GM23248 (cell line): ENCODE measurements around the gene TMEM131L. TPM values are rescaled to one million over a fixed set of nuclear protein-coding genes. Genes with fewer than 3 reads are reported as not detected.
A peak's percentile ranks its signal among the peaks of the same experiment; 100 is the strongest.

Experiments used
- DNase-seq: peaks from one replicate; pipeline ENCODE4 v3.0.0-alpha.2; 2015
- H2AFZ ChIP-seq: fragments of 200-600 bp; sonication (generic); 2 replicates; pipeline ENCODE4 v1.6.1; 2016; ENCODE audit warnings: antibody characterized with exemption
- H3F3A ChIP-seq: fragments of 200-600 bp; sonication (generic); 2 replicates; pipeline ENCODE4 v1.6.1; 2016; ENCODE audit warnings: mild to moderate bottlenecking, antibody characterized with exemption, mixed run types; ENCODE audit not compliant: insufficient read depth
- H3K27ac ChIP-seq: fragments of 200-600 bp; sonication (generic); 2 replicates; pipeline ENCODE4 v1.5.1; 2016; ENCODE audit warnings: mild to moderate bottlenecking
- H3K27me3 ChIP-seq: fragments of 200-600 bp; sonication (generic); replicated peaks from 2 replicates; pipeline ENCODE4 v1.6.1; 2016; ENCODE audit warnings: mild to moderate bottlenecking; ENCODE audit not compliant: insufficient read depth
- H3K36me3 ChIP-seq: fragments of 200-600 bp; sonication (generic); 2 replicates; pipeline ENCODE4 v1.6.1; 2016; ENCODE audit warnings: low read depth, mild to moderate bottlenecking
- H3K4me1 ChIP-seq: fragments of 200-600 bp; sonication (generic); 2 replicates; pipeline ENCODE4 v1.6.1; 2016; ENCODE audit warnings: mild to moderate bottlenecking; ENCODE audit not compliant: insufficient read depth
- H3K4me2 ChIP-seq: fragments of 200-600 bp; sonication (generic); one replicate; pipeline ENCODE4 v1.6.1; 2016; ENCODE audit warnings: mild to moderate bottlenecking; ENCODE audit not compliant: unreplicated experiment
- H3K4me3 ChIP-seq: fragments of 200-600 bp; sonication (generic); 2 replicates; pipeline ENCODE4 v1.5.1; 2016; ENCODE audit warnings: mild to moderate bottlenecking
- H3K79me2 ChIP-seq: fragments of 200-600 bp; sonication (generic); 2 replicates; pipeline ENCODE4 v1.6.1; 2016; ENCODE audit warnings: mild to moderate bottlenecking; ENCODE audit not compliant: insufficient read depth
- H3K9ac ChIP-seq: fragments of 200-600 bp; sonication (generic); 2 replicates; pipeline ENCODE4 v1.6.1; 2016; ENCODE audit warnings: mild to moderate bottlenecking
- H3K9me2 ChIP-seq: fragments of 200-600 bp; sonication (generic); 2 replicates; pipeline ENCODE4 v1.6.1; 2016; ENCODE audit warnings: mixed run types, mild to moderate bottlenecking, moderate library complexity; ENCODE audit not compliant: insufficient read depth
- H3K9me3 ChIP-seq: fragments of 200-600 bp; sonication (generic); one replicate; pipeline ENCODE4 v1.6.1; 2017; ENCODE audit warnings: low read depth
- H4K20me1 ChIP-seq: fragments of 200-600 bp; sonication (generic); 2 replicates; pipeline ENCODE4 v1.6.0; 2016; ENCODE audit not compliant: insufficient read depth
- EZH2 ChIP-seq: fragments of 200-600 bp; sonication (generic); IDR thresholded peaks from 2 replicates; pipeline ENCODE4 v1.6.1; 2018; ENCODE audit warnings: antibody characterized with exemption, mild to moderate bottlenecking; ENCODE audit not compliant: insufficient read depth, poor library complexity, severe bottlenecking
- EZH2phosphoT487 ChIP-seq: fragments of 200-600 bp; sonication (generic); IDR thresholded peaks from 2 replicates; pipeline ENCODE4 v1.6.1; 2018; ENCODE audit warnings: antibody characterized with exemption, moderate library complexity, mild to moderate bottlenecking, low read depth; ENCODE audit not compliant: insufficient read depth
- WGBS, 2 experiments: methylation state at CpG; one replicate each; pipeline ENCODE4 v1.1.6; 2015 to 2017; ENCODE audit warnings: low lambda C conversion rate in 2 of 2, low coverage in 1 of 2; ENCODE audit errors: missing lambda C conversion rate in 2 of 2; 5-methylcytosine and 5-hydroxymethylcytosine counted together
- in situ Hi-C: fragments of 300-500 bp; cut with MboI; formaldehyde crosslinking; loops from 2 replicates; pipeline ENCODE4 v1.15.0; 2020
- polyA plus RNA-seq: library from polyadenylated mRNA; unstranded; fragments of >200 nt; fragmentation: Nextera tagmentation; extraction: Ambion mirVana; gene quantifications from 2 replicates; pipeline ENCODE4 v1.2.1, GENCODE V29; 2016
- total RNA-seq: library from RNA; depleted of rRNA; stranded (reverse); fragments of >200 nt; shearing (Covaris generic); gene quantifications from 2 replicates; pipeline ENCODE4 v1.2.3, GENCODE V29; 2014

The TMEM131L gene
- total and polyA plus RNA-seq, 2 experiments from 2014 or later = 8.7 to 11.1 TPM

DNA sequence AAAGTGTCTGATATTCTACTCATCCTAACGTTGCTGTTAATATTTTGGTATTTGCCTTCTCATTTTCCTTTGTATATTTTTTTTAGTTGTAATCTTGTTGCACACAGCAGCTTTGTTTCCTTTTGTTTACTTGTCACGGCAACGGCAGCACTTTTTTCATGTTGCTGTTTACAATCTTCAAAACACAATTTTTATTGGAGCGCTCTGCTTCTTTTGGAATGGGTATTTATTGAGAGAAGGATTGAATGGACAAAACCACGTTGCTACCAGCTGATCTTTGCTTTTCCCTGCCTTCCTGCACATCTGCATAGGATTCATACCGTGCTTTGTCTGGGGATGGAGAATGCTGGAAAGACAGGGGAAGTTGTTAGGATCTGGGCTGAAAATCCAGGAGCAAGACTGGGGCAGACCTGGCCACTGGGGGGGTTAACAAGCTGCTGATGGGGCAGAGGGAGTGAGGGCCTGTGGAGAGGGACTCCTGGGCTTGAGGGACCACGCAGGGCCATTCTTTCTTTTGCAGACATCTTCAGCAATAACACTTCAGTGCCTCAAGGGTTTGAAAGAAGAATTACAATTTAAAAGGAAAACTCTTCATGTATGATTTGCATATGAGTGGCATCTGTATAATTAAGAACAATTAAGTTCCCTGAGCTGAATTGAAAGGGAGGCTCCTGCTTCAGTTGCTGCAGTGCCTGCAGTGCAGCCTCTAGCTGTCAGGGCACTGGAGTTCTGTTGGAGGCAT is 69.8 kb downstream of the TMEM131L start:
- H3K9ac ChIP-seq = peak overlapping the region; percentile 45; the same call in 1 of the 2 replicates
- H3K4me1 ChIP-seq = peaks cover 26% of the 10 kb centered on the region
- TF ChIP-seq EZH2phosphoT487 (no peak), EZH2 (no peak)
- no peak overlapping the region for H3K27ac ChIP-seq
- no peaks in the 10 kb centered on the region for H4K20me1 ChIP-seq
- in situ Hi-C loops = no loop called here
- peak overlapping the region; percentile 47 for H3K4me2 ChIP-seq
- no peaks in the 10 kb centered on the region for H3K9me2 ChIP-seq
- no peak overlapping the region for H3K4me3 ChIP-seq
- DNase-seq = peak; percentile 45
- whole genome bisulfite sequencing, 2 experiments = 29 to 32% methylated on average over 7 of the region's 7 CpGs
- H3K36me3 ChIP-seq = no peaks in the 10 kb centered on the region
- peaks cover 4% of the 10 kb centered on the region for H3F3A ChIP-seq
- H3K27me3 ChIP-seq = no peaks in the 10 kb centered on the region
- peak overlapping the region; percentile 46; the same call in 1 of the 2 replicates for H2AFZ ChIP-seq
- no peaks in the 10 kb centered on the region for H3K79me2 ChIP-seq
- no peaks in the 10 kb centered on the region for H3K9me3 ChIP-seq

DNA sequence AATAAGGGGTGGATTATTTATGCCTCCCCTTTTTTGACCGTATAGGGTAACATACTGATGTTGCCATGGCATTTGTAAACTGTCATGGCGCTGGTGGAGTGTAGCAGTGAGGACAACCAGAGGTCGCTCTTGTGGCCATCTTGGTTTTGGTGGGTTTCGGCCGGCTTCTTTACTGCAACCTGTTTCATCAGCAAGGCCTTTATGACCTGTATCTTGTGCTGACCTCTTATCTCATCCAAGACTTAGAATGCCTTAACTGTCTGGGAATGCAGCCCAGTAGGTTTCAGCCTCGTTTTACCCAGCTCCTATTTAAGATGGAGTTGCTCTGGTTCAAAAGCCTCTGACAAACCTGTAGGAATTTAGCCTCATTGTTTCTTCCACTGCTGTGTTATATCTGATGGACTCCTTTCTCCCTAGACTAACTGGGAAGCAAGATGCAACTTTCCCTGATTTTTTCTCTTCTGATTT is 71.4 kb downstream of the TMEM131L start:
- H3K79me2 ChIP-seq = no peaks in the 10 kb centered on the region
- TF ChIP-seq EZH2 (no peak), EZH2phosphoT487 (no peak)
- no peaks in the 10 kb centered on the region for H4K20me1 ChIP-seq
- no peaks in the 10 kb centered on the region for H3K27me3 ChIP-seq
- no peak overlapping the region for H3K9ac ChIP-seq
- H3K36me3 ChIP-seq = no peaks in the 10 kb centered on the region
- 90 to 91% methylated on average over 6 of the region's 6 CpGs for WGBS, 2 experiments
- no peak overlapping the region for H3K4me3 ChIP-seq
- no peaks in the 10 kb centered on the region for H3K9me2 ChIP-seq
- DNase-seq = no peak
- no peak overlapping the region for H2AFZ ChIP-seq
- no peak overlapping the region for H3K4me2 ChIP-seq
- H3K9me3 ChIP-seq = no peaks in the 10 kb centered on the region
- in situ Hi-C loops = no loop called here
- H3K4me1 ChIP-seq = peaks cover 36% of the 10 kb centered on the region
- no peak overlapping the region for H3K27ac ChIP-seq
- H3F3A ChIP-seq = peaks cover 15% of the 10 kb centered on the region

DNA sequence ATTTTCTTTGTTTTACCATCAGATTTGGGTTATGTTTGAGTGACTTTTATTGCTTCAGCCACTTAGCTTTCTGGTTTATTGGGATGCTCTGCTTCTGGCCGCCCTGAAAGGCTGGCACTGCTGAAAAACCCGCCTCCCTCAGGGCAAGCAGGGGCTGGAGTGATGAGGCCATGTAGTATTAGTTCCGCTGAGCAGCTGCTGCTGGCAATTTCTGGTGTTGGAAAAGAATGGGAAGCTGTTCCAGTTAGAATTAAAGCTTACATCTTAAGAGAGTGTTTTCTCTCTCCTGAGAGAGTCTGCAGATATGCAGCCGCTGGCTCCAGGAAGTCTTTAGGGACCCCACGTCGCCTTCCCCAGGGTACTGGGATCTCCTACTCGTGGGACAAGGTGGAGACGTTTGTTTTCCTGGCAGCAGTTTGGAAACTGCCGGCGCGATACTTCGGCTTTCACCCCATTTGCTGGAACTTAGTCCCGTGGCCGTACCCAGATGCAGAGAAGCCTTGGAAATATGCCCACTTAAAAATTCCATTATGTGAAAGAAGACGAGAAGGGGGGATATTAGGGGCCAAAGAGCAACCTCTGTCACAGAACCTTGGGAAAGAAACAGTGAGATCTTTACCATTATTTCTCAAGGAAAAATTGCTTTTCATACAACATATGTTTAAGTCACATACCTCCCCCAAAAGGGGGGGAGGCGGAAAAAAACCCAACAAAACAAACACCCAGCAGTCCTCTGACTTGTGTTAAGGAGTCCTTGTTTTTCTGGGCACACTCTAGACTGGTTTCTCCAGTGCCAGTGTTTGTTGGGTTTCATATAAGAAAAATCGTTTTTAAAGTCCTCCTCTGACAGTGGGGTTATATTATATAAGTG is 72.6 kb downstream of the TMEM131L start:
- peaks cover 15% of the 10 kb centered on the region for H3F3A ChIP-seq
- in situ Hi-C loops = no loop called here
- H2AFZ ChIP-seq = peak overlapping the region; percentile 76
- no peak overlapping the region for H3K27ac ChIP-seq
- H3K79me2 ChIP-seq = no peaks in the 10 kb centered on the region
- no peaks in the 10 kb centered on the region for H3K9me2 ChIP-seq
- H3K4me3 ChIP-seq = peak overlapping the region; percentile 64
- H4K20me1 ChIP-seq = no peaks in the 10 kb centered on the region
- no peaks in the 10 kb centered on the region for H3K27me3 ChIP-seq
- WGBS, 2 experiments = 16 to 19% methylated on average over 17 of the region's 17 CpGs
- no peaks in the 10 kb centered on the region for H3K9me3 ChIP-seq
- H3K36me3 ChIP-seq = no peaks in the 10 kb centered on the region
- peak overlapping the region; percentile 72 for H3K4me2 ChIP-seq
- peaks cover 29% of the 10 kb centered on the region for H3K4me1 ChIP-seq
- no peak for TF ChIP-seq EZH2phosphoT487
- TF ChIP-seq EZH2 = no peak
- H3K9ac ChIP-seq = peak overlapping the region; percentile 23; the same call in 1 of the 2 replicates
- DNase-seq = peak; percentile 53

DNA sequence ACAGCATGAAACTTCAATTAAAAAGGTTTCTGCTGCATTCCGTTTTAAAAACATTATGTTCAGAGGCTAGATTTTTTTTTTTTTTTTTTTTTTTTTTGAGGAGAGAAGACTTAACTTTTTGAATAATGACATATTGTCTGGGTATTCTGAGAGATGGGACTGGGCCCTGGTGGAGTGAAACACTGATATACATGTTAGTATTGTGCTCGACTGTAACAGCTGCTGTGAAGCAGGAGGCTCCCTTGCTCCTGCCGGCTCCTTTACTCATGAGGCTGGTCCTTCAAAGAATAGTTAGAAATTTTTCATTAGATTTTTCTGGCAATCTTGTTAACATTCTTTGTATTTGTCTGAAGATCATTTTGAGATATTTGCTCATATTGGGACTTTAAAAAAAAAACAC is 73.3 kb downstream of the TMEM131L start:
- H3K79me2 ChIP-seq = no peaks in the 10 kb centered on the region
- H3K27me3 ChIP-seq = no peaks in the 10 kb centered on the region
- H4K20me1 ChIP-seq = no peaks in the 10 kb centered on the region
- in situ Hi-C loops = no loop called here
- no peak overlapping the region for H3K9ac ChIP-seq
- no peak for DNase-seq
- H3K9me2 ChIP-seq = no peaks in the 10 kb centered on the region
- H3K27ac ChIP-seq = no peak overlapping the region
- 60 to 75% methylated on average over 3 of the region's 3 CpGs for WGBS, 2 experiments
- no peak for TF ChIP-seq EZH2
- no peak for TF ChIP-seq EZH2phosphoT487
- no peak overlapping the region for H3K4me2 ChIP-seq
- no peaks in the 10 kb centered on the region for H3K9me3 ChIP-seq
- no peak overlapping the region for H2AFZ ChIP-seq
- H3K4me3 ChIP-seq = 0 out of 2 replicates have a peak overlapping the region, but pooled peaks have one; percentile 64
- H3F3A ChIP-seq = peaks cover 15% of the 10 kb centered on the region
- peaks cover 29% of the 10 kb centered on the region for H3K4me1 ChIP-seq
- no peaks in the 10 kb centered on the region for H3K36me3 ChIP-seq
